ENCODE measurements around the gene ALG11.
A peak's percentile ranks its signal among the peaks of the same experiment; 100 is the strongest.

Gene ALG11

DNA sequence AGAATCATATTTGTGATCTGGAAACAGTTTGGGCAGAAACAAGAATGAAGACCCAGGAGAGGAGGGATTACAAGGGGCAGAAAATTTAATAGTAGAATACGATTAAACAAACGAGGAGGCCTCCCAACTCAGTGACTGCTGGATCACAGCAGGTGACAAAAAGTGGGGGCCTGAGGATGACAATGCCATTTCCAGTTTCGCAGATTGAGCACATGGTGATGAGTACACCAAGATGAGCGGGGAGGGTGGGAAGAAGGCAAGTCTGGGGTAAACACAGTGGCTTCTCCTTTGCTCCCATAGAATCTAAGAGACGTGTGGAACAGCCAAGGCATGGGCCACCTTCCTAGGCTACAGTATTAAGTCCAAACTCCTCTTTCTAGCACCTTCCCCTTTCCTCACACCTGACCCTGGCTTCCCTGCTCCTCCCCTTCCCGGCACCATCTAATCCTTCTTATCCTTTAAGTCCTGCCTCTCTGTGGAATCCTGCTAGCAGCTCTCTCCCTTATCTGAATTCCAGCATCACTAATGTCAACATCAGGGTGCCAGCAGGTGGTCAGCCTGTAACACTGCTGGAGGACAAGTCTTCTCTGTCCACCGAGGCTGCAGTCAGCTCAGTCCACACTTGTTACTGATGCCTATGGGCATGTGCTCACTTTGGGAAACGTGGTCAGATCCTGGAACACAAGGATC is 14.4 kb upstream of the ALG11 start:
- DNase-seq: no peak

DNA sequence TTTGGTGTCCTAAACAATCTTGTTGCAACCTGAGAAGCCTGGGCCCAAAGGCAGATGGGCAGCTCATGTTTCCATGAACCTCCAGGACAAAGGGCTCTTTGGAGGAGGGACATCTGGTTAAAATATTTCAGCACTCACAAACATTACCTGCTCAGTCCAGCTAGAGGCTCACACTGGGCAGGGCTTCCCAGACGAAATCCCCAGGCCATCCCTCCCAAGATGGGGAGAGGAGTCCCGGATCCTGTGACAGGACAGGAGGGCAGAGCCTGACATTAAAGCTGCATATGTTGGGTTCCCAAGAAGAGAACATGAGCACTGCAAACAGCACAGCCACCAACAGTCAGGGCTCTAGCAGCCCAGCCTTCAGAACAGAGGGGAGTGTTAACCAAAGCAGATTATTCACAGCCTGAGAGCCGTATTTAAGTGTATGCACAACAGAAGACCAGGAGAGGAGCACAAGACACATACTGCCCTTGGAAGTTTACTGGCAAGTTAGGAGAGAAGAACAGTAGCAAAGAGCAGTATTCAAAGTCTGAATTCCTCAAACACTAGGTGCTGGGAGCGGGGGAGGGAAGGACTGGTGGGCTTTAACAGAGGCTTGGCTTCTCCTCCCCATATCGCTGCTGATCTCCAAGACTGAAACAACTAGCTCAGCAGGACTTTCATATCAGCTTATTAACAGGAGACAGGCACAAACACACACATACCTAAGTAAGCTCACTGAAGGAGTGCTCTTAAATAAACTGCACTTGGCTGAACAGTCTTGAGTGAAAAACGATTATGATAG is 13.3 kb upstream of the ALG11 start:
- no peak for DNase-seq

DNA sequence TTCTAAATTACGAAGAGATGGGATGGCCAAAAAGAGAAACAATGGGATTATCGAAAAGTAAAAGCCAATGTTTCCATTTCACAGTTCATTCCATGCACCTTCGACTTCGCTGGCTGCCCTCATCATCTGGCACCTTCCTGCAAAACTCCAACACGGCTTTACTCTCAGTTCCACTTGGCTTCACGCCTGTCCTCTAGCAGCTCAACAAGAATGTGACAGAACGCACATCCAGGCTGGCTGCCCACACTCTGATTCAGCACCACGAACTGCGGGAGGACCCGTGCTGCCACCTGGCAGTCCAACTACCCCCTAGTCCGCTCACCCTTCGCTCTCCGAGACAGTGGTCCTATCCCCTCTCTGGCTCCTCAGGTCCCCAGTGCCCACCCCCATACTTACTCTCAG is 12.7 kb upstream of the ALG11 start:
- DNase-seq: no peak

DNA sequence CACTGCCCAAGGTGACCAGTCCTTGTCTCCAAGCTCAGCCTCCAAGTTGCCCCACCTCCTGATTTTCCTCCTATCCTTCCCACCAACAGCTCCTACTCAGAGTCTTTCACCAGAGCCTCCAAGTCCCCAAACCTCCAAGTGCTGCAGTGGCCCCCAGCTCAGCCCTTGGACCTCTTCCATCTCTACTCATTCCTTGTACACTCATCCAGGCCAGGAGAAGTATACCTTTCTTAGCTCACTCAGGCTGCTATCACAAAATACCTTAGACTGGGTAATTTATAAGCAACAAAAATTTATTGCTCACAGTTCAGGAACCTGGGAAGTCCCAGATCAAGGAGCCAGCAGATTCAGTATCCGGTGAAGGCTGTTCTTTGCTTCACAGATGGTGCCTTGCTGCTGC is 12.3 kb upstream of the ALG11 start:
- DNase-seq: no peak

DNA sequence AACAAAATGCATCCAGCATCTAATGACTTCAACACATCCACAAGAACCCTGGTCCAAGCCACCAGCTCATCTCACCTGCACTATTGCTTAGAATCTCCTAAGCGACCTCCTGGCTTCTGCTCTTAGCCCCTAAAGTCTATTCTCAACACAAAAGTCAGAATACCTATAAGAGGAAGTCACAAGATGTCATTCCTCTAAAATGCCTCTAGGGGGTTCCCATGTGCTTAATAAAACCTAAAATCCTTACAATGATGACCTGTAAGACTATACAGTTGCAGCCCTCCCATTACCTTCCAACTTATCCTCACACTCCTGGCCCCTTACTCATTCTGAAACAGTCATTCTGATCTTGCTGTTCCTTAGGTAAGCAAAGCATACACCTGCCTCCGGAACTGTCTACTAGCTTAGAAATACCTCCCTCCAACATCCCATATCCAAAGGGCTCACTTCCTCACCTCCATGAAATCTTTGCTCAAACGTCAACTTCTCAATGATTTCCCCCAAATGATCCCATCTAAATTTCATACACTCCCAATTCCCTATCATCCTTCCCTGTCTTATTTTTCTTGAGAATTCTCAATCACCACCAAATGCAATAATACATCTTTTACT is 11.0 kb upstream of the ALG11 start:
- no peak for DNase-seq

DNA sequence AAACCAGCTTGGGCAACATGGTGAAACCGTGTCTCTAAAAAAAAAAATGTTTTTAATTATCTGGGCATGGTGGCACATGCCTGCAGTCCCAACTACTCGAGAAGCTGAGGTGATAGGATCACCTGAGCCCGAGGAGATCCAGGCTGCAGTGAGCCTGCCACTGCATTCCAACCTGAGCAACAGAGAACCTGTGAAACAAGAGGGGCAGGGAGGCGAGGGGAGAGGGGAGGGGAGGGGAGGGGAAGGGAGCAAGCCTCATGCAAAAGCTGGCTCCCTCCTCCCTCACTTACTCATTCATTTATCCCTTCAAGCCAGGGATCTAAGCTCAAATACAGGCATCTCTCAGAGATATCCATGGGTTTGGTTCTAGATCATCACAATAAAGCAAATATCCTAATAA is 9.8 kb upstream of the ALG11 start:
- DNase-seq: no peak

DNA sequence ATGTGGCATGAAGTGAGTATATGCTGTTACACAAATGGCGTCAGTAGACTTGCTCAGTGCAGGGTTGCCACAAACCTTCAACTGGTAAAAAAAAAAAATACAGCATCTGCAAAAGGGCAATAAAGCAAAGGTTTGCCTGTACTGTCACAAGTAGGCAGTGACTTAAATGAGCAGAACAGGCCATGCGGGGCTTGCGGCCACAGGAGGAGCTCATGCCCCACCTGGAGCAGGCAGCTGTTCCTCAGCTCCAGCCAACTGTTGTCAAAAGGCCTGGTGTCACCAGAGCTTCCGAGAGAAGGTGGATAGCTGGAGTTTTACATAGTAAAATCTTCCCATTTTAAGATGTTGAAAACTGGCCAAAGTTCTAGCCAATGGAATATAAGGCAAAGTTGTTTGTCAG is 8.7 kb upstream of the ALG11 start:
- no peak for DNase-seq

DNA sequence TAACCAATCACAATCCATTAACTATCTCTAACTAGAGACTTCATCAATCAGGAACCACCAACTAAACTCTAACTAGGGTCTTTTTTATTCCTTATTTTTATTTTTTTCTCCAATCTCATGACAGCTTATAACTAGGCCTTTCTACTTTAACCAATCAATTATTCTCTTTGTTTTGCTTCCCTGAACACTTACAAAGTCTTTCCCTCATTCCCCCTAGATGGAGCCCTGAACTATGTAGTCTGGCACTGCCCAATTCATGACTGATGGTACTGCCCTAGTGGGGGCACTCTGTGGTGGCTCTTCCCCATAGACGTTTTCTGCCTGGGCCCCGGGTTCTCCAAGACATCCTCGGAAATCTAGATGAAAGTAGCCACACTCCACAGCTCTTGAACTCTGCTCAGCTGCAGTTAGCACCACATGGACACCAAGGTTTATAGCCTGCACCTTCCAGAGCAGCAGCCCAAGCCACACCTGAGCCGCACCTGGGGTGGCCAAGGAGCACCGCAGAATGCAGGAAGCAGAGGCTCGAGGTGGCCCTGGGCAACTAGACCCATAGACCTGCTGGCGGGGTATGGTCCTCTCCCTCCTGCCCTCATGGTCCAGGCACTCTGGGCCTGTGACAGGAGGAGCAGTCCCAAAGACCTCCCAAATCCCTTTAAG is 7.6 kb upstream of the ALG11 start:
- DNase-seq: no peak

DNA sequence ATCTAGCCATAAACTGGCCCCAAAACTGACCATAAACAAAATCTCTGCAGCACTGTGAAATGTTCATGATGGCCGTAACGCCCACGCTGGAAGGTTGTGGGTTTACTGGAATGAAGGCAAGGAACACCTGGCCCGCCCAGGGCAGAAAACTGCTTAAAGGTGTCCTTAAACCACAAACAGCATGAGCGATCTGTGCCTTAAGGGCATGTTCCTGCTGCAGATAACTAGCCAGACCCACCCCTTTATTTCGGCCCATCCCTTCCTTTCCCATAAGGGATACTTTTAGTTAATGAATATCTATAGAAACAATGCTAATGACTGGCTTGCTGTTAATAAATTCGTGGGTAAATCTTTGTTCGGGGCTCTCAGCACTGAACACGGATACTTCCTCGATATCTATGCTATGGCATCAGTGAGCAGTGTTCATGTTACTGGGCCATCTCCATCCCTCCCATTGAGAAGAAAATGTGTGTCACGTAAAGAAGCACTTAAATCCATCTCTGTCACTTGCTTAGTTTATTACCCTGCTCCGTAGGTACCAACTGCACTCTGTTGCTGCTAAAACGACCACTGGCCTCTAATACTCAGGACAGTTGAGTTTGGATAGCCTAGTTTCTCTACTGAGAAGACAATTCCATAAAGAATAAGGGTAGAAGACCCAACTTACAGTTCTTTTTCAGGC is 6.2 kb upstream of the ALG11 start:
- no peak for DNase-seq

DNA sequence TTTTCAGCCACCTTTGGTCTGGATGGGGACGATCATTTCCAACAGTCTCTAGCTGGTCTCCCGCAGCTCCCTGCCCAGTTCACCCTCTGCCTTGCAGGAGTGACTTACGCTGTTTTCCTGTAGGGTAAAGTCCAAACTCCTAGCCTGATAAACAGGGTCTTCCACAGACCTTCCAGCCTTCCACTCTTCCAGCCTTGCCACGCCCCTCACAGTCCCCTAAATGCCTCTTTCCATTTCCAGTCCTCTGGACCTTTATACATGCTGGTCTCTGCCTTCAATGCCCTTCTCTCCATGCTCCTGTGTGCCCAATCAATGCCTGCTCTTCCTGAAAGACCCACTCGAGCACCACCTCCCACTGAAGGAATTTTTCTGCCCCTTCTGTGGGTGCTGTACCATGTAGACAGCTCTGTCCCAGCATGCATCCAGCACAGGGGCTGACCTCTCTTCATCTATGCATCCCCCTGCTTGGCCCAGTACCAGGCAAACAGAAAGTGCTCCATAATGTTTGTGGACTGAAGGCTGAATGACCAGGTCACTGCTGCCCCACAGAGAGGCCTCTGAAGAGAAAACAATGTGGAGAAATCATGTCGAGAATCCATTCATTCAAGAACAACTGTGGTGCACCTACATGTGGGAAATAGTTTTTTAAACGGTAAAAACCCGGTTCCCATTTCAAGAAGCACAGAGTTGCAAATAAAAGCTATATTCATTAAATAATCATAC is 5.5 kb upstream of the ALG11 start:
- DNase-seq: no peak

DNA sequence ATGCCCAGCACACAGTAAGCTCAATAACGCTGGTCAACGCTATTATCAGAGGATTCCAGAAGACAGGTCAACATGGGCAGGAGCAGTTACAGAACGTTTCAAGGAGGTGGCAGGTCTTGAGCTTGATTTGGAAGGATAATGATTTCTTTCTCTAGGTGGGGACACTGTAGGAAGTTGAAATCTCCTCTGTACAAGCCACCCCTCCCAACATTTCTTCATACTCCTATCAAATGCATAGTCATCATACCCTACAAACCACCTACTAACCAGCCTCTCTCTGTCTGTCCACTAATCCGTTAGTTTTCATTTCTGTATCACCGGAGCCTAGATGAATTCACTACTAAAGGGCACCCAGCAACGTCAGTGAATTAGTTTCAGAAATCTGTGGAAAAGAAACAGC is 2.3 kb upstream of the ALG11 start:
- DNase-seq: no peak

DNA sequence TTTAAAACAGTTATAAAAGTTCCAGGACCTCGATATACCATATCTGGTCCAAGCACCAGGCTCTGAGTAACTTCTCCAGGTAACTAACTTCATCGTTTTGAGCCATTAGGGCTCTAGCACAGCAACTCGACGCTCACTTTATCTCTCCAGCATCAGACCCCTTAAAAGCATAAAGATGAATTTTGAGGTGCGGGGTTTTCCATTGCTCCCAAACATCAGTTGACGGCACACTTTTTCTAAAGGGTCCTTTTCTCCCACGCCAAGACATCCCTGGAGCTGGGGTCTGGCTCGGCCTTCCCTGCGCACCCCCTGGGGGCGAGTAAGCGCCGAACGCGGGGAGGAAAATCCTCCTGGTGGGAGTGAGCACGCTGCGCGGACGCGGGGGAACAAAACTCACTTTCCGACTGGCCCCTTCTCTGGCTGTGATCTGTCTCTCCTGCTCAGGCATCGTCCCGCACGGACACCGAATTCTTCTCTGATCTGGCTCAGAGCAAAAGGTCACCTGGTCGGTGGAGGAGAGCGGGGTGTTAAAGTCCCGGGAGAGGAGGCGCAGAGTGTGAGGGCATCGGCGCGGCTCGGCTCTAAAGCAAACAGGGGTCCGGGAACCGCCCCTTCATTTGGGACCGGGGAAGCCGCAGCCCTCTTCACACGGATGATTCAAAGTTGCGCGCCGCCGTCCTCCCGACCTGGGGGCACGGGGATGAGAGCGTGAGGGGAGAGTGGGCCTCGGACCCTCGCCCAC is 1.1 kb upstream of the ALG11 start, which contains the start of gene ATP7B:
Gene ATP7B (minus strand): TSS at position 561 of the 742 bp plus-strand sequence. CDS start 113 bp downstream, at position 448.
- peak; percentile 38 for DNase-seq

DNA sequence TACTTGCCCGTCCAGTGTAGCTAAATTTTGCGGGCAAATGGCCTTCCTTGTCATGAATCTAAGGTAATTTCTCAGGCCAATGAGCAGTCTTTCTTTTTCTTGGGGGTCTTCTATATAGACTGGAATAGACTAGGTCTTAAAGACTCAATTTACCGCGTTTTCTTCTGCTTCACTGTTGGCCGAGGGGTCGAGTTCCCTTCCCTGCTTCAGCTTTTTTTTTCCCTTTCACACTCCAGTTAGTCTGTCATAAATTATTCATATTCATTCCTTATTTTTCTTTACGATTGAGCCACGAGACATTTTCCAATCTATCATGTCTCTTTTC is 276 bp downstream of the ALG11 start:
- no peak for DNase-seq

DNA sequence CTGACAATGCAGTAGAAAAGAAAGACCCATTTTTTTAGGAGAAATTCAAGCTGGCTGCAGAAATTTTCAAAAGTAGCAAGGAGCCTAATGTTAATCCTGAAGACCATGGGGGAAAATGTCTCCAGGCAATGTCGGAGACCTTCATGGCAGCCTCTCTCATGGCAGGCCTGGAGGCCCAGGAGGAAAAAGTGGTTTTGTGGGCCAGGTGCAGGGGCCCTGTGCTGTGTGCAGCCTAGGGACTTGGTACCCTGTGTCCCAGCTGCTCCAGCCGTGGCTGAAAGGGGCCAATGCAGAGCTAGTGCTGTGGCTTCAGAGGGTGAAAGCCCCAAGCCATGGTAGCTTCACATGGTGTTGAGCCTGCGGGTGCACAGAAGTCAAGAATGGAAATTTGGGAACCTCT is 4.1 kb downstream of the ALG11 start:
- no peak for DNase-seq

DNA sequence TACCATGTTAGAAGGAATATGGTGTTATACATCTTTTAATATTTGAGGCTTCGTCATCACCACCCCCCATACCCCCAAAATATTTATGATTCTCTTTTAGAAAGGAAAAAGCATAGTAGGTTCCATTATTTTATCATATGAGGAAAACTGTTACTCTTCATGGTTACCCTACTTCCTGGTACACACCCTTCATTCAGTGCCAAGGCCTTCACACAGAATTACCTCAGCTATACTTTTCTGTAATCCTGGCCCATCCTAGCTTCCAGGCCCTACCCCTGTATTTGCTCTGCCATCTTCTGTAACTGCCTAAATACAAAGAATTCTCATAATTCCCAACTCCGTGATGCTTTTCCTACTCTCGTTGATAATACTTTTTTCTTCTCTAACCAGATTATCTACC is 8.0 kb downstream of the ALG11 start:
- DNase-seq: no peak

DNA sequence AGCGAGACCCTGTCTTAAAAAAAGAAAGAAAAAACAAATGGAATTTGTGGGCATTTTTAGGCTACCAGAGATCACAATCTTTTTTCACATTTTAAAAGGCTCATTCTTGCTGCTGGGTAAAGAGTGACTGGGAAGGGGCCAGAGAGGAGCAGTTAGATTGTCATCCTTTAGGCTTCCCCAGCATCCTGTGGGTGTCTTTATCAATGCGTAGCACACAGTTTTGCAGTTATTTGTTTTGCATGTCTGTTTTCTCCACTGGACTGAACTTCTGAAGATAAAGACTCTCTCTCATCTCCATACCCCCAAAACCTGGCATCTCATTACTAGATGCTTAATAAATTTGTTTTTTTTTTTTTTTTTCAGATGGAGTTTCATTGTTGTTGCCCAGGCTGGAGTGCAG is 10.2 kb downstream of the ALG11 start:
- DNase-seq: no peak

DNA sequence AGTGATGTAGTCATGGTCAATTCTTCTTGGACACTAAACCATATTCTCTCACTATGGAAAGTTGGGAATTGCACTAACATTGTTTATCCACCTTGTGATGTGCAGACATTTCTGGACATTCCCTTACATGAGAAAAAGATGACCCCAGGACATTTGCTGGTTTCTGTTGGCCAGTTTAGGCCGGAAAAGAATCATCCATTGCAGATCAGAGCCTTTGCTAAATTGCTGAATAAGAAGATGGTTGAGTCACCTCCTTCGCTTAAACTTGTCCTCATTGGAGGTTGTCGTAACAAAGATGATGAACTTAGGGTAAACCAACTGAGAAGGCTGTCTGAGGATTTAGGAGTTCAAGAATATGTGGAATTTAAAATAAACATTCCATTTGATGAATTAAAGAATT is 12.3 kb downstream of the ALG11 start, which contains the start of gene UTP14C:
Gene UTP14C (plus strand): TSS at position 211 of the 400 bp plus-strand sequence. CDS start 4,114 bp downstream, outside the sequence.
- DNase-seq: no peak

DNA sequence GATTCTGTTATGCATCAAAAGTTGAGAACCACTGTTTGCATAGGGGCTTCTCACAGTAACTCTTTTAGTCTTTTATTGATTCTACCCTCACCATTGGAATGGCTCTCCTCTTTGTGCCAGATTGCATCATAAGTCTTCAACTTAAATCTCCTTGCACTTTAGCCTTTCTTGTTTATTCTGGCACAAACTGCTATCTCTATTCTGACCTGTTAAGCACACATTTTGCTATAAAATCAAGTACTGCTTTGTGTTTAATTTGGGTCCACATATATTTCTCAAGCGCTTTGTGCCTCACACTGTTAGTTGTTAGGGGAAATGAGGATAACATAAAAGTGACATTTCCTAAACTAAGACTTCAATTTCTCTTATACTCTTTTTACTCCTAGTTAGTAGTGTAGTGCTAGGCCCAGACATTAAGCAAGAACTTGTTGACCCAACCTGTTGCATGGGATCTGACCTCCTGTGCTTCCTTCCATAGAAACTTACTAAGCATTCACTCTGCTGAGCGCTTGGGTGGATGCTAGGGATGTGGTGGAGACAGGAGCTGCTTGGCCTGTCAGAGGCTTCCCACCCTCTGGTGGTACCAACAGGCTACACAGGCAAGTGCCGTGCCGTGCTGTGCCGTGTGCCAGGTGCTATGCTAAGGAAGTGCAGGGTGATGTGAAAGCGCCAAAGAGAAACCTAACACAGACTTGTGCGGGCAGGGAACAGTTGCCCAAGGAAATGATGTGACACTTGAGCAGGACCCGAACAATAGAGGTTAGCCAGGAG is 13.5 kb downstream of the ALG11 start:
- DNase-seq: no peak

DNA sequence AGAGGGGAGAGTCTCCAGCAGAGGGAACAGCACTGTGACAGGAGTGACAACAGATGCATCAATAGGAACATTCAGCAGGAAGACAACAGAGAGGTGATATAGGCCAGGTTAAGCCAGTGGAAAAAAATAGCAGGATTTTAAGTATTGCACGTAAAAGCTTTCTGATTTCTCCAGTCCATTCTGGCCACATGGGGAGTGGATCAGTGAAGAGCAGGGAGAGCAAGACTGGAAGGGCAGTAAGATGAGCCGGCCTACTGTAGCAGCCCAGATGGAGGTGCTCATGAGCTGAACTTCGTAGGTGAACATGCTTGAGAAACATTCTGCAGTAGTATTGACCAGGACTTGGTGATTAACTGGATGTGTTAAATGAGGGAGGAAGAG is 14.0 kb downstream of the ALG11 start:
- no peak for DNase-seq

DNA sequence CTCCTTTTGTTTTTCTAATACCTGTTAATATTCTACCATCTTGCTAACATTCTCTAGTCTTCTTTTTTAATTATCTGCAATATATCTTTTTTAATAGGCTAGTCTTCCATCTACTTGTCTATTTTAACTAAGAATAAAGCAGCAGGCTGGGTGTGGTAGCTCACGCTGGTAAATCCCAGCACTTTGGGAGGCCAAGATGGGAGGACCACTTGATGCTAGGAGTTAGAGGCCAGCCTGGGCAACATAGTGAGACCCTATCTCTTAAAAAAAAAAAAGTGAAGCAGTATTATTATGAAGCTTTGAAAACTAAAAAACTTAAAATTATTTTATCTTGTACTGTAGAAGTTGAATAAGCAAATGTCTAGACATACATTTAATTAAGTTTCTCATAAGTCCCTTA is 15.6 kb downstream of the ALG11 start:
- DNase-seq: no peak

DNA sequence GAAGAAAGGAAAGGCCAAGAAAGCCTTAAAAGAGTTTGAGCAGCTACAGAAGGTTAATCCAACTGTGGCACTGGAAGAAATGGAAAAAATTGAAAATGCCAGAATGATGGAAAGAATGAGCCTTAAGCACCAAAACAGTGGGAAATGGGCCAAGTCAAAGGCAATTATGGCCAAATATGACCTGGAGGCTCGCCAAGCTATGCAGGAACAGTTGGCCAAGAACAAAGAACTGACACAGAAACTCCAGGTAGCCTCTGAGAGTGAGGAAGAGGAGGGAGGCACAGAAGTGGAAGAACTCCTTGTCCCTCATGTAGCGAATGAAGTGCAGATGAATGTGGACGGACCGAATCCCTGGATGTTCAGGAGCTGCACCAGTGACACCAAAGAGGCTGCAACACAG is 17.4 kb downstream of the ALG11 start:
- DNase-seq: no peak

Measured in activated CD8-positive, alpha-beta memory T cell treated with anti-CD3 and anti-CD28 coated beads, Interleukin-2, amount 50 U/mL, for 4 hours (primary cell).